ENCODE data around the gene ATG101.

- no peak for TF ChIP-seq CTCF (IDR thresholded peaks at IDR 0.05)
- no peak for TF ChIP-seq REST (IDR thresholded peaks at IDR 0.05; ENCODE audit: insufficient read depth in 1 of 2, low read depth in 2 of 2, low read length in 1 of 2)
- no peak for TF ChIP-seq POLR2AphosphoS5 (IDR thresholded peaks at IDR 0.05; ENCODE audit: low read depth, low read length)
- no peak for TF ChIP-seq TCF7L2 (IDR thresholded peaks at IDR 0.05; ENCODE audit: low read depth, low read length)
These were observed 27.4 kb downstream of the ATG101 start for GRCh38 chr12:52097045-52097666.
